ENCODE measurements around the gene ME3.

ME3 gene

DNA sequence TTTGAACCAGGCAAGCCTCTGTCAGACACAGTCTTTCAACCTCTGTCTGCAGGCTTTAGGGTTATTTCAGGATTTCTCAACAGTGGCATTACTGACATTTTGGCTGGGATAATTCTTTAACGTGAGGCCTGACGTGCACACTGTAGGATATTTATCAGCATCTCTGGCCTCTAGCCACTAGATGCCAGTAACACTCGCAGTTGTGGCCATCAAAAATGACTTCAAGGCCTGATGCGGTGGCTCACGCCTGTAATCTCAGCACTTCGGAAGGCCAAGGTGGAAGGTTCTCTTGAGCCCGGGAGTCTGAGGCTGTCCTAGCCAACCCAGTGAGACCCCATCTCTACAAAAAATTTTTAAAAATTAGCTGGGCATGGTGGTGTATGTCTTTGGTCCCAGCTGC, 184.7 kb downstream of the ME3 start:
- DNase-seq (ENCODE audit: low spot score), result no peak

DNA sequence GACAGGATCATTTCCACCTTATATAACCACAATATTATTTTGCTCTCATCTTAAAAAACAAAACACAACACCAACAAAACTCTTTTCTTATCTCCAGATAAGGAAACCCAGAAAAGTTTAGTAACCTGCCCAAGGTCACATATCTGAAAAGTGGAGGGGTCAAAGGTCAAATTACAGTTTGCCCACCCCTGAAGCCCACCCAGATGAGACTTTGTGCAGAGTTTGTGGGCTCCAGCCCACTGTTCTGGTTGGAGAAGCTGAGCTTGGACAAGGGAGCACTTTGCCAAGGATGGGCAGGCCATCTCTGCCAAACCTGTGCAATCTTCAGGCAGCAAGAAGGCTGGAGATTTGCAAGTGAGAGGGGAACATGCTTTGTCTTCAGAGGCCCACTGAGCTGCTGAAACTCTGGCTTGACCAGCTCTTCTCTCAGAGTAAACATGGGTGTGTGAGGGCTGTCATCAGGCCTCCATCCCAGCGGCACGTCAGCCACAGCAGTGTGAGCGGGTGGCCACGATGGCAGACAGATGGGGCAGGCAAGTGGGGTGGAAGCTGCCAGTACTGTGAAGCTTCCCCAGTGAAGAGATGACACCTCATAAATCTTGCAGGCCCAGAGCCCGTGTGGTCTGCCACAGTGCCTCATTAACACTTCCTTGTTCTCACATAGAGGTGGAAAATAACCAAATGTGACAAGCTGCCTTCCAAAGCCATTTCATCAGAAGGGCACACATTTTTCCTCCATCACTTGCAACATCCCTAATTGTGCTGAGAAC, 186.0 kb downstream of the ME3 start:
- no peak for DNase-seq (ENCODE audit: low spot score)

DNA sequence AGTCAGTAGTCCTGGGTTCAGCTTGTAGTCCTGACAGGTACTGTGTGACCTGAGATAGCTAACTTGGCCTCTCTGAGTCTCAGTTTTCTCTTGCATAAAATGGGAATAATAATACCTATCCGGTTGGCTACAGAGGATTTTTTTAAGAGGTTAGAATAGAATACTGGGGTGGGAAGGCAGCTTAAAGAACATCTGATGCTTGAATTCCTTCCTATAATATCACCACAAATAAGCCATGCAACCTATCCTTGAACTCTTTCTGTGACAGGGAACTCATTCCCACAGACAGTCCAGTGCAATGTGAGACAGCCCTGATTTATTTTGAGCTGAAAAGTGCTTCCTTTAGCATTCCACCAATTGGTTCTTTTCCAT, 187.6 kb downstream of the ME3 start:
- no peak for DNase-seq (ENCODE audit: low spot score)

DNA sequence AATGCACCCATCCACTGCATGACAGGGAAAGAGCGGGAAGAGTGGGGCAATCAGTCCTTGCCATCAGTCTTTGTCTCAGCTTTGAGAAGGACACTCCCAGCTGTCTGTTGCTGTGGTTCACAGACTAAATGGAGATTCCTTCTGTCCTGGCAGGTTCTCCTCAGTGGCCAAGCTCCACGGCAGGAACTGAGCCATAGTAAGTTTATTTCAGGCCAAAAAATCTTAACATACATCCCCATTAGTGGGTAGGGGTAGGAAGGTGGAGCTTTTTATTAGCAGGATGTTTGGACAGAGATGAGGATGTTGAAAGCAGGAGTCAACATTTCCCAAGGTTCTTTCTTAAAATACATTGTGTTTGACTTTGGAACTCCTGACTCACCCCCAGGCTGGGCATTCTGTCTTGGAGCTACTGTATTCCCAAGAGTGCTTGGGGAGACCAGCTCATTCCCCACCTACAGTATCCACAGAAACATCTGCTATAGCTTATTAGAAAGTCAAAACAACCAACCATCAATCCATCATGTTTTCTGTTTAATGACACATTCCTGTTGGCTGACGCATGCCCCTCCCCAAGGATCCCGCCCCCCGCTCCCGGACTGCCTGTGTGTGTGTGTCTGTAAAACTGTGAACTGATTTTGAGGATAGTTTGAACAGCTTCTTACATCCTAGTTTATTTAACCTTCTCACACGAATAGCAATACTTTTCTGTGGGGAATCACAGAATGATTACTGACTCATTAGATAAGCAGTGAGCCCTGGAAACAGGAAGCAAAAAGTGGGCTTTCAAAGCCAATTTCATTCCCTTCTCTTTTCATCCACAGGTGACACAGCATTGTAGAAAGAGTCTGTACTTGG, 188.2 kb downstream of the ME3 start:
- DNase-seq (ENCODE audit: low spot score), result no peak

DNA sequence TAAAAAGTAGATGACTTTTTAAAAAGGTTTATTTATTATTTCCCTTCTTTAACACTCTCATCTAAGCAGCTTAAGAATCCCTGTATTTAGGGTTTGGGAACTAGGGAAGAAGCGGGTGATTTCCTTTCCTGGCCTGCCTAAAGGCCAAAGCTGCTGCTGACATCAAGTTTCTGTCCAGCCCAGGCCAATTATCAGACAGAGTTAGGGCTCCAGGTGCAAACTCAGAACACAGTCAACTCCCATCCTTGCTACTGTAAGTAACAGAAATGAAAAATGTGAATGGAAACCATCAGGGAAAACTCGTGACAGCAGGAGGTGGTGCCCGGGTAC, 188.8 kb downstream of the ME3 start:
- DNase-seq (ENCODE audit: low spot score), result no peak

DNA sequence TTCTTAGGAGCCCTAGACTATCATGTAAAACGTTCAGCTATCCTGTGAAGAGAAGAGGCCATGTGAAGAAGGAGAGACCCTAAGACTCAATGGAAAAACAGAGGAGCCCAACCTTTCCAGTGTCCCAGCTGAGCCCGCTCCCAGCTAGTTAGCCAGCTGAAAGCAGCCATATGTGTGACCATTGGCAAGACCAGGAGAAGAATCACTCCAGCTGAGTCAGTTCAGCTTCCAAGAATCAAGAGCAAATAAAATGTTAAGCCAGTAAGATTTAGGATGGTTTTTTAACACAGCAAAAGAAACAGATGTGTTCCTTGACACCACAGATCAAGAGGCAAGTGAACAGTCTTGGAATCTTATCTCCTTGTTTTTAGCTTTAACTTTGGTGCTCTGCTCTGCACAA, 189.7 kb downstream of the ME3 start:
- no peak for DNase-seq (ENCODE audit: low spot score)

DNA sequence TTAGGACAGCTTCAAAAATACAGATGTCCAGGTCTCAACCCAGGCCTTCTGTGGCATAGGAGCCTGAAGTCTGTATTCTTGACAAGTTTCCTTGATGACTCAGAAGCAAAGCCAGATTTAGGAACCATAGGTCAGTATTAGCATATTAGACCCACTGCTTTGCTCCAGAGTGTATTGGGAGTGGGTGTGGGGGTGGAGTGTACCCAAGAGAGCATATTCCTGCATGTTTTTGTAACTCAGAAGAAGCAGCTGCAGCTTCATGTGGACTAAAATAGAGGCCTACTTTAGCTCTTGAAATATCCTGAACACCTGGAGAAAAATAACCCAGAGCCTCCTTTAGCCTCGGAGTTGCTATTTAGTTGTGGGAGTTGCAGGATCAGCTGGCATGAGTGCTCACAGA, 191.0 kb downstream of the ME3 start:
- DNase-seq (ENCODE audit: low spot score), result no peak

DNA sequence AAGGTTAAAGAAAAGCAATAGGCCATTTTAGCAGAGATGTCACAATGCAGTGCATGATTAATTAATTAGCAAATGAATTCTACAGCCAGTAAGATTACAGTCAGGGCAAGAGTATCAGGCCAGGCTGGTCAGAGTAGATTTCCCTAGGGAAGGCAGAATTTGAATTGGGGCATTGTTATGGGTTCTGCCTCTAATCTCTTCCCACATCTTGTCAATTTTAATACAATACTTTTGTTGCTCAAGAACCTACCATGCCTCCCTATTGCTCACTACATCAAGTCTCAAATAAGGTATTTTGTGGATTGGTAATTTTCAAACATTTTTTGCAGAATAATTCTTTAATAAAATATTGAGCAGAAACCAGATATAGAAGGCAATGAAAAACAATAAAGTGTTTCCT, 194.1 kb downstream of the ME3 start:
- DNase-seq (ENCODE audit: low spot score), result no peak

DNA sequence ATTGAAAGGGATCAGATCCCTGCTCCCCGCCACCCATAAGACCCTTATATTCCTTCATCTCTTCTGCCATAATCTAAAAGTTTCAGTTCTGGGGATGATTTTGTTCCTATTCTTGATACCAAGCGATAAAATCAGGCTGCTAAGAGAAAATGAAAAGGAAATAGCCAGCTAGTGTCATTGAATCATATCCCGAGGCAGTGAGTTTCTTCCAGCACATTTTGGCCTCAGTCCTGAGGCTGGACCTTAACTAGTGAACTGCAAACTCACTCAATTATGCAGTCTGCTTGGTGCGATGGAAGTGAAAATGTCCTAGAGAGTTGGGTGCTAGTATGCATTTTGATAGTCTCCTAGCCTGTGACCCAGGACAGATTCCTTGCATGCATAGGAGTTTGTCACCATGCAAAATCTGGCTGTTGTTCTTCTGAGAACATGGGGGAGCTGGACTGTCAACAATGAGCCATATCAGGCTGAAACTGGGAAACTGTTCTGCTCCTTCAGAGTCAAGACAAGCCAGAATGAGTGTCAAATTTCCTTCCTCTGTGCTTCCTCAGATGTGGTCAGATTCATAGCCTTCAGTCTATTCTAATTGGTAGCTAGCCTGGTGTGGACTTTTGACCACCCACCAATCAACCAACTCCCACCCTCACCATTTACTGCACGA, 194.8 kb downstream of the ME3 start:
- no peak for DNase-seq (ENCODE audit: low spot score)

DNA sequence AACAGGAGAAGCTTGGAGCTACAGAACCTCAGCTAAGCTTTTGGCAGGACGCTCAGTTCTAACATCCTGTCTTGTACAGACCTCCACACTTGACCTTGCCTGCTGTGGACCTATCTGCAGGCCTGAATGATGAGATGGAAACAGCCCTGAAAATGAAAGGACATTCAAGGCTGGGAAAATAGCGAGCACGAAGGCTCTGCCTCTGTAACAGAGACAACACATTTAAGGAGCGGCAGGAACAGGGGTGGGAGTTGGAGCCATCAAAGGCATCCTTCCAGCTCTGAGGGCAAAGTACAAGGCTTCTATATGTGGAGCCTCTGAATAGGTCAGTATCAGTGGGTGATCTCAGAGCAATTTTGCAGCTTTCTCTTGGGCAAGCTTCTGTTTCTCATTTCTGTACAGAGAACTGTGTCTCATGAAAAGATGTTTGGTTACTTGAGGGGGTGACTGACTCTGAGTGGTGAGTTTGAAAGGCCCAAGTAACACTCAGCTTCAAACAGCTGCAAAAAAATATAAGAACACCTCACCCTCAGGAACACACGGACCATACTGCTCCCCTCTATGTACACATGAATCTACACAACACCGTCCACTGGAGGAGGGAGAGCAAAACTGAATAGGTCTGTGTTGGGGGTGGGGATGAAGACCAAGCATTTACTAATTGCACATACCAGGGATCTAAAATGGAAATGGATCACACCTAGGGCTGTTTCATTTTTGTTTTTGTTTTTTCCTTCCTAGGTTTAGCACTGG, 196.1 kb downstream of the ME3 start:
- DNase-seq (ENCODE audit: low spot score), result no peak

DNA sequence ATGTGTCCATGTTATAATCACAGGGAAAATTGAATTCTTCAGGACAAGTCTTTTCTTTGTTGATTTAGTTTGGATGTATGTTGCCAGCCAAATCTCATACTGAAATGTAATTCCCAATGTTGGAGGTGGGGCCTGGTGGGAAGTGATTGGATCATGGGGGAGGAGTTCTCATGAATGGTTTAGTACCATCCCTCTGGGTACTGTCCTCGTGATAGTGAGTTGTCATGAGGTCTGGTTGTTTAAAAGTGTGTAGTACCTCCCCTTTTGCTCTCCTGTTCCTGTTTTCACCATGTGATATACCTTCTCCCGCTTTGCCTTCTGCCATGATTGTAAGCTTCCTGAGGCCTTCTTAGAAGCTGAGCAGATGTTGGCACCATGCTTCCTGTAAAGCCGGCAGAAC, 197.4 kb downstream of the ME3 start:
- no peak for DNase-seq (ENCODE audit: low spot score)

DNA sequence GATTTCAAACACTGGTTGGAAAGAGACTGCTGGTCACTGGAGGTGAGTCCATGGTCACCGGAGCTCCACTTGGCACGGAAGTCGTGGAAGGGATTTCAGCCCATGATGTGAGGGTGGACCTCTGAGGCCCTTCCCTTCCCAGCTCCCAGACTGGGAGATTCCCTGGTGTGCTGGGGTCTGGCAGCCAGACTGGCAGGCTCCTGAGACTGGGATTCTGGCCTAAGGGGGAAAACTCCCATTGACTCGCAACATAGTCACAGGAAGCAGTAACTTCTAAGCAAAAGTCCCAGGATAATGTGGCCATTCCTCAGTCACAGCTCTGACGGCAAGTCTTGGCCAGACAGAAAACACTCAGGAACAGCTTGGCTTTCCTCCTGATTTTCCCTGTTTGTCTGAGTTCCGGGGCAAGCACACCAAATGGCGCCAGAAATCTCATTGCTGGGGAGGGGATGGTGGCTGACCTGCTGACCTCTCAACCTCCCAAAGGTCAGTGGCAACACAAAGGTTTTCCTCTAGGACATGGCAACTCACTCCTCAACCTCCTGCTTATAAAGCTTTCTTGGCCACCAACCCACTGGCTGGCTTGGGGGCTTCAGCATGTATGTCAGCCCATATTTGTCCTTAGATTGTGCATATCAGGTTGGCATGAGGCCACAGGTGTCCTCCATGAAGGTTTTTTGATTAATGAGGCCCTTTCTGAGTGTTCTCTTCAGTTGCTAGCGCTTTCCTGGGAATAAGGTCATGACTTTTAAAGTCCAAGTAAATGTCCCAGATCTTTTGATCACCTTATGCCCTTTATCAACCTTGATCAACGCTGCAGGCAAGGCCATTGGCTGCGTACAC, 198.2 kb downstream of the ME3 start:
- no peak for DNase-seq (ENCODE audit: low spot score)

DNA sequence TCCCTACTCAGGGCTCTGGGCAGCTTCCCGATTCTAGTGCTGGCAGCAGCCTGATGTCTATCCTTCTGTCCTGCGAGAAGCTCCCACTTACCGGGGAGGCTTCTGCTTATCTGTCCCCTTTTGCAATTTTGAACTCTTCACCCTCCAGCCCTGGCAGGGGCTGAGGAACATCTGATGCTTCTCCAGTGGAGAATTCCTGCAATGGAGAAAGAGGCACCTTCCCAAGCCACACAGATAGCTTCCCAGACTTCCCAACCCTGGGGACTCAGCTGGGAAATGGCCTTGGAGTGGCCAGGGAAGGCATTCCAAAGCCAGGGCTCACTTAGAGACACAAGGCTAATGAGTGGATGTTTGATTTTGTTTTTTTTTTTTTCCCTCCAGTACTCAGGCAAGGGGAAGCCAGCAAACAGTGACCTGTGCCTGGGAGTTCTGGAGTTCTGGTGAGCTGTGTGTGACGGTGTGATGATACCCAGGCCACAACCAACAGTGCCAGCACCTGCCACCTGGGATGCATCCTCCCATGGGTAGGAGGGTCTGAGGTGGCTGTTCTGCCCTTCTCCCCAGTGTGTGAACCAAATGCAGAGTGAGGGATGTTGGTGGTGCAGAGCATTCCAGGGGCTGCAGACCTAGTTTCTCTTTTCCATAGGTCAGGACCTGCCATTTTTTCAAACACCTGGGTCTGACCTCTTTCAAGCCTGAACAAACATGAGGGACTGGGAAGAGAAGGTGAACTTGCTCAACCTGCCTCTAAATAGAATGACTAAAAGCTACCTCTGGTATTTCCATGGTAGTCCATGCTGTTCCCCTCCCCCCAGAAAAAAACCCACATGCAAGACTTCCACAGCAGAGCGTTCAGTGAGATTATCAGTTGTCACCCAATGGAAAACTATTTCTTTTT, 202.7 kb downstream of the ME3 start:
- DNase-seq (ENCODE audit: low spot score), result no peak

DNA sequence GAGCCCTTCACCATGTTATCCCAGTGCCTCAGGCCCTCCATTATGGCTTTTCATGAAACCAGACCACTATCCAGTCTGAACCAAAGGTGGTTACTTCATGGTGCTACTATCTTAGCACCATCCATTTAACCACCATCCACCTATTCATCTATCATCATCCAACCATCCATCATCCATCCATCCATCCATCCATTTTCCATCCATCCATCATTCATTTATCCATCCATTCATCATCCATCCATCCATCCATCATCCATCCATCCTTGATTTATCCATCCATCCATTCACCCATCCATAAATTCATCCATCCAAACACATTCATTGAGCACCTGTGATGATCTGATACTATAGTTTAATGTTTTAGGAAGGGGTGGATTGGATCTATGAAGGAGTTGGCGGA, 204.2 kb downstream of the ME3 start:
- no peak for DNase-seq (ENCODE audit: low spot score)

DNA sequence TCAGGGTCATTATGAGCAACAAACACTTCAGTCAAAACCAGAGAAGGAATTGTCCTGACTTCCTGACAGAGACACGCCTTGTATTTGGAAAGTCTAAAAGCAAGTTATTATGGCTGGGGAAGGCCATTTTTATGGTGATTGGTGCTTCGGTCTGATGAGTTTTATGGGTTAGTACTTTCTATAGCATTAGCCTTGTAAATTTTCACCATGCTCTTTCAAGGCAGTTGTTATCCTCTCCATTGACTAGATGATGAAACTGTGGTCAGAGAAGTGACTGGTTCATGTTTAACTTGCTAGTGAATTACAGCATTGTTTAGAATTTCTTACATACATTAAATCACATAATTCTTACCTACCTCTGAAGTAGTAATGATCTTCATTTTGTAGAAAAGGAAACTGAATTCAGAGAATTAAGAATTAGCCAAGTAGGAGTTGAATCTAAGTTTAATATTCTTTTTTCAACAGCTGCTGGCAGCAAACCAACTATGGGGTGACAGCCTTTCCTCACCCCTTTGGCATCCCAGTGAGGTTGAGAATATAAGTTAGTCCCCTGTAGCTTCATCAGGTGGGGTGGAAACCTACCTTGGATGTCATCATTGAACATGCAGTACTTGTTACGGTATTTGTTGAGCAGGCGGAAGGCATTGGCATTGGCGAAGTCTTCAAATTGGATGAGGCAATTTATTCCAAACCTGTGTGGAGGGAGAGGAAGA, 207.8 kb downstream of the ME3 start:
- no peak for DNase-seq (ENCODE audit: low spot score)

DNA sequence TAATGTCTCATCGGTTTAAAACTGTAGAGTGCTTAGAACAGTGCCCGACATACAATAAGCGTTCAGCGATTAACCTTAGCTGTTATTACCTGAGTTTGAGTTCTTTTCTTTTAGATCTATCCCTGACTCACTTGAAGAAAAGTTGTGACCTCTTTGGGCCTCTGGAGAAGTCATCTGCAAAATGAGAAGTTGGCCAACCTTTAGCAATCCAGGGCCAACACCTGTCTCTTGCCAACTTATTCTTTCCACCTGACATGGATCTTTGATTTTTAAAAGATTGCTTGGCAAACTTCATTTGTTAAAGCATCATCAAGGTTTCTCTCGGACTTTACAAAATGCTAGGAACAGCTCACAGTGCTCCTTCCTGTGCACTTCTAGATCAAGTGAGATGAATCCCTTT, 208.5 kb downstream of the ME3 start:
- no peak for DNase-seq (ENCODE audit: low spot score)

DNA sequence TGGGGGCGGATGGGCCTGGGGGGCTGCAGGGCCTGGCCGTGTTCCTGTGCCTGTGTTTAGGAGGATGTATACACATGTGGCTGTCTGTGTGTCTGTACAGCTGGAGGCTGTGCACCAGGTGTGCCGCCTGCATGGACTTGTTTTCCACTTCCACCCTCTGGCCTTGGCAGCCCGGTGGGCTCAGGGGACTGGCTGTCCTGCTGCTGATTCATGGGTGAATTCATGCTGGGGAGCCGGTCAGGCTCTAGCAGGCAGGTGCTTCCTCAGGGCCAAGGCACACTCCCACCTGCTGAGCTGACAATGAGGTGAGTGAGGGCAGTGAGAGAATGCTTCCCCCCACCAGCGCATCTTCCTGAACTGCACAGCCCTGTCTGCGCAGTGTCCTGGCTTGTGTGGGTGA, 209.3 kb downstream of the ME3 start:
- no peak for DNase-seq (ENCODE audit: low spot score)

DNA sequence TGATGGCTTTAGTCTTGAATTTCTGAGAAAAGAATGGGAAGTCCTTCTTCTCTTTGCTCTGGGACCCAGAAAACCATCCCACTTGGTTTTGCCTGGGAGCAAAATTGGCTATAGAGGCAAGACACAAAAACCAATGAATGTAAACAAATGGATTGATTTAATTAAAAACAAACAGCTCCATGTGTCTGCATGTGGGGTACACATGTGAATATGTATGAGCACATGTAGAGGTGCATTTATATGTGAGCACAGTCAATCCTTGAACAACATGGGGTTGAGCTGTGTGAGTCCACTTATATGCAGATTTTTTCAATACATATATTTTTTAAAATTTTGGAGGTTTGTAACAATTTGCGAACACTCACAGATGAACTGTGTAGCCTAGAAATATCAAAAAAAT, 210.5 kb downstream of the ME3 start:
- no peak for DNase-seq (ENCODE audit: low spot score)

DNA sequence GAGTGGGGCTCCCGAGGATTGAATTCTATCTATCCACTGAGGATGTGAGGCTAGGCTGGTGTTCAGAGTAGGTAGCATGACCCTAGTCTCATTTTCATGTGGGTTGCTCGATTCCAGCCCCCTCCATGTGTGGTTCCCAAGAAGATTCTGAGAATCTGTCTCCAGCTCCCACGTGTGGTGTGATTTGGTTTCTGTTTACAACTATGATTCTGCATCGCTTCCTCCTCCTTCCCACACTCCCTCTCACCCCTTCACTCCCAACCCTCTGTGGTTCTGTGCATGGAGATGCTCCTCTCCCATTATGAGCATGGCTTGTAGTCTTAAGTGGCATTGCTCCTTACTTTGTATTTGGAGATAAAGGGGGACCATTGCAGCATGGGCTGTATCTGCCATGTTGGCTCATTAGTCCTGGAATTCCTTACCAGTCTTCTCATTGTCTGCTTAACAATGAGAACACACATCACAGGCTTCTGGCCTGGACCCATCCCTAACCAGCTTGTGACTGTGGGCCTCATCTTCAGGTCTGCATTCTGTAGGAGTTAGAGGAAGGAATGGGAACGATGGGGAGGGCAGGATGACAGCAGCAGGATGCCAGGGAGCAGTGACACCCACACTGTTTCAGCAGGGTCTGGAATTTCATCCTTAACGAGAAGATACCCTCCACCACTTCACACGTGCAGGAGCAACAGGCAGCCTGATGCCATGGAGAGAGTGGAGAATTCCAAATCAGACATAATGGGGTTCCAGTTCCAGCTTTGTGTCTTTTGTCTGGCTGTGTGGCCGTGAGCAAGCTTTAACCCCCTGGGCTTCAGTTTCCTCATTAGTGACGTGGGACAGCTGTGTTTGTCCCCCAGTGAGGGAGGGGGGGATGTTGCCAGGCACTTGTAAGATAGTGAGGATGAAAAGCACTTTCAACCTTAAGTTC, 211.7 kb downstream of the ME3 start:
- no peak for DNase-seq (ENCODE audit: low spot score)
